HEK293 (cell line): ENCODE data around the gene GPI.

ENCODE experiments used
- FEZF1 ChIP-seq: fragments of 450-650 bp; formaldehyde crosslinking; IDR thresholded peaks from 2 replicates; pipeline ENCODE4 v1.5.1; 2016; ENCODE audit warnings: missing biosample characterization, missing genetic modification characterization
- GLI4 ChIP-seq: fragments of 450-650 bp; formaldehyde crosslinking; IDR thresholded peaks from 2 replicates; pipeline ENCODE4 v1.5.1; 2016; ENCODE audit warnings: missing biosample characterization, missing genetic modification characterization
- KLF10 ChIP-seq: fragments of 450-650 bp; IDR thresholded peaks from 2 replicates; pipeline ENCODE4 v1.5.1; 2018; ENCODE audit warnings: missing biosample characterization, mild to moderate bottlenecking, missing genetic modification characterization
- MEIS1 ChIP-seq: sonication (generic); formaldehyde crosslinking; IDR thresholded peaks from 2 replicates; pipeline ENCODE4 v1.8.1; 2022; ENCODE audit warnings: missing genetic modification reagents, mild to moderate bottlenecking, borderline replicate concordance
- RBAK ChIP-seq: fragments of 450-650 bp; formaldehyde crosslinking; IDR thresholded peaks from 2 replicates; pipeline ENCODE4 v1.5.1; 2016; ENCODE audit warnings: missing biosample characterization, missing genetic modification characterization
- SCRT1 ChIP-seq: fragments of 450-650 bp; formaldehyde crosslinking; IDR thresholded peaks from 2 replicates; pipeline ENCODE4 v1.5.1; 2016; ENCODE audit warnings: missing biosample characterization, missing genetic modification characterization, borderline replicate concordance
- ZBTB1 ChIP-seq: fragments of 450-650 bp; formaldehyde crosslinking; IDR thresholded peaks from 2 replicates; pipeline ENCODE4 v1.5.1; 2016; ENCODE audit warnings: missing biosample characterization, missing genetic modification characterization
- ZFP3 ChIP-seq: fragments of 450-650 bp; formaldehyde crosslinking; IDR thresholded peaks from 2 replicates; pipeline ENCODE4 v1.5.1; 2016; ENCODE audit warnings: low read depth, missing biosample characterization, missing genetic modification characterization
- ZFP41 ChIP-seq: fragments of 450-650 bp; formaldehyde crosslinking; IDR thresholded peaks from 2 replicates; pipeline ENCODE4 v1.5.1; 2016; ENCODE audit warnings: missing biosample characterization, missing genetic modification characterization, borderline replicate concordance
- ZNF133 ChIP-seq: fragments of 450-650 bp; formaldehyde crosslinking; IDR thresholded peaks from 2 replicates; pipeline ENCODE4 v1.5.1; 2016; ENCODE audit warnings: missing biosample characterization, missing genetic modification characterization
- ZNF157 ChIP-seq: fragments of 450-650 bp; formaldehyde crosslinking; IDR thresholded peaks from 2 replicates; pipeline ENCODE4 v1.5.1; 2016; ENCODE audit warnings: missing biosample characterization, missing genetic modification characterization
- ZNF184 ChIP-seq: fragments of 450-650 bp; IDR thresholded peaks from 2 replicates; pipeline ENCODE4 v1.5.1; 2018; ENCODE audit warnings: missing biosample characterization, mild to moderate bottlenecking, missing genetic modification characterization
- ZNF214 ChIP-seq: fragments of 450-650 bp; formaldehyde crosslinking; IDR thresholded peaks from 2 replicates; pipeline ENCODE4 v1.5.1; 2017; ENCODE audit warnings: missing biosample characterization, mild to moderate bottlenecking, missing genetic modification characterization, borderline replicate concordance
- ZNF366 ChIP-seq: fragments of 450-650 bp; formaldehyde crosslinking; conservative IDR thresholded peaks from 2 replicates; pipeline ENCODE4 v1.5.1; 2016; ENCODE audit warnings: missing biosample characterization, missing genetic modification characterization
- ZNF521 ChIP-seq: fragments of 450-650 bp; formaldehyde crosslinking; IDR thresholded peaks from 2 replicates; pipeline ENCODE4 v1.5.1; 2017; ENCODE audit warnings: missing biosample characterization, mild to moderate bottlenecking, missing genetic modification characterization
- ZNF585B ChIP-seq: fragments of 450-650 bp; formaldehyde crosslinking; IDR thresholded peaks from 2 replicates; pipeline ENCODE4 v1.5.1; 2016; ENCODE audit warnings: missing biosample characterization, missing genetic modification characterization
- ZNF596 ChIP-seq: fragments of 450-650 bp; IDR thresholded peaks from 2 replicates; pipeline ENCODE4 v1.5.0; 2018; ENCODE audit warnings: missing biosample characterization, mild to moderate bottlenecking, missing genetic modification characterization, moderate library complexity
- ZNF660 ChIP-seq: fragments of 450-650 bp; IDR thresholded peaks from 2 replicates; pipeline ENCODE4 v1.5.1; 2018; ENCODE audit warnings: missing biosample characterization, mild to moderate bottlenecking, missing genetic modification characterization
- ZNF664 ChIP-seq: fragments of 450-650 bp; formaldehyde crosslinking; IDR thresholded peaks from 2 replicates; pipeline ENCODE4 v1.5.1; 2016; ENCODE audit warnings: missing biosample characterization, missing genetic modification characterization
- ZNF776 ChIP-seq: fragments of 450-650 bp; formaldehyde crosslinking; IDR thresholded peaks from 2 replicates; pipeline ENCODE4 v1.5.0; 2017; ENCODE audit warnings: missing biosample characterization, missing genetic modification characterization, borderline replicate concordance
- ZSCAN30 ChIP-seq: fragments of 450-650 bp; IDR thresholded peaks from 2 replicates; pipeline ENCODE4 v1.5.1; 2018; ENCODE audit warnings: missing biosample characterization, mild to moderate bottlenecking, missing genetic modification characterization, moderate library complexity
- TF ChIP-seq, protein P1 (sequence below): fragments of 450-650 bp; formaldehyde crosslinking; IDR thresholded peaks from 2 replicates; pipeline ENCODE4 v1.5.1; 2016; ENCODE audit warnings: missing biosample characterization, missing genetic modification characterization
- TF ChIP-seq, protein P2 (sequence below): fragments of 450-650 bp; formaldehyde crosslinking; IDR thresholded peaks from 2 replicates; pipeline ENCODE4 v1.5.1; 2016; ENCODE audit warnings: missing biosample characterization, missing genetic modification characterization
- TF ChIP-seq, protein P3 (sequence below): fragments of 450-650 bp; formaldehyde crosslinking; IDR thresholded peaks from 2 replicates; pipeline ENCODE4 v1.5.1; 2016; ENCODE audit warnings: missing biosample characterization, missing genetic modification characterization
- TF ChIP-seq, protein P4 (sequence below): fragments of 450-650 bp; formaldehyde crosslinking; IDR thresholded peaks from 2 replicates; pipeline ENCODE4 v1.5.1; 2017; ENCODE audit warnings: missing biosample characterization, mild to moderate bottlenecking, missing genetic modification characterization, moderate library complexity
- TF ChIP-seq, protein P5 (sequence below): fragments of 450-650 bp; formaldehyde crosslinking; conservative IDR thresholded peaks from 2 replicates; pipeline ENCODE4 v1.5.1; 2016; ENCODE audit warnings: low read depth, missing biosample characterization, missing genetic modification characterization
- TF ChIP-seq, protein P6 (sequence below): fragments of 450-650 bp; formaldehyde crosslinking; IDR thresholded peaks from 2 replicates; pipeline ENCODE4 v1.5.1; 2017; ENCODE audit warnings: missing biosample characterization, missing genetic modification characterization

The GPI gene

DNA sequence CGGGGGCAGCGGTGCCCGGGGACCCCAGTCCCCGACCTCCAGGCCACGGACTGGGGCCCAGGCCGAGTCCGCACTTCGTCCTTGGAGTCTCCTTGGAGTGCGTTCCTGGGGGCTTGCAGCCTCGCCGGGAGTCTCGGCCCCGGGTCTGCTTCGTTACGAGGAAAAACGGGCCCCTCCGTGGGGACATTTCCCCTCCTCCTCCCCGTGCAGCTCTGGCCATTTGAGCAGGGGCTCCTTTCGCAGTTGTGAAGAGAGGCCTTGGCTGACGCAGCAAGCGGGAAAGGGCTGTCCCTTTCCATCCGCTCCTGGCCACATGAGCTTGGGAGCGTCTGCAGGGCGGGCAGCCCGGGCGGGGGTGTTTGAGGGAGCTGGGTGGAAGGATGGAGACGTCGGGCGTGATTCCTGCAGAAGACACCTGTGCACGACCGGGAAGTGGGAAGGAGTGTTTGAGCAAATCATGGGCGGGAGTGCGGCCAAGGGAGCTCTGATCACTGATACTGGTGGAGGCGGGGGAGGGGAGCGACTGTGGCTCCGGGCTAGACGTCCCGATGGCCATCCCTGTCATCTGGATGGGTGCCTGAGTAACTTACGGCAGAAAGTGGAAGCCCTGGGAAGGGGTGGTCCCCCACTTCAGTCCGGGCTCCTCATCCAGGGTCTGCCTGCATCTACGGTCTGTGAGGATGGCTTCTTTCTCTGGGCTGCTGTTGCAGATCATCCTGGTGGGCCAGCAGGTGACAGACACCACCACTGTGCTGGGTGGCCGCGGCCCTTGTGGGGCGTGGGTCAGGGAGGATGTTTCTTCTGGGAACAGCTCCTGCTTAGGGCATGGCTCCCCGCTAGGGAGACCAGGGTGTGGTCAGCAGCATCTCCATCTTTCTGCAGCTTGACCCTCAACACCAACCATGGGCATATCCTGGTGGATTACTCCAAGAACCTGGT is 736 bp downstream of the GPI start (continued):
- TF ChIP-seq KLF10 (tag by site-specific recombination) (0 out of 2 replicates have a peak, but pooled peaks have one; percentile 73), ZNF184 (tag by site-specific recombination) (no peak), ZNF664 (tag by site-specific recombination) (no peak), GLI4 (tag by site-specific recombination) (no peak), SCRT1 (tag by site-specific recombination) (peak; percentile 85), ZBTB1 (tag by site-specific recombination) (no peak), ZSCAN30 (tag by site-specific recombination) (no peak), RBAK (tag by site-specific recombination) (no peak), ZFP3 (tag by site-specific recombination) (no peak), ZNF157 (tag by site-specific recombination) (no peak), ZNF214 (tag by site-specific recombination) (no peak), ZNF366 (tag by site-specific recombination) (no peak), ZNF585B (tag by site-specific recombination) (no peak), ZNF596 (tag by site-specific recombination) (0 out of 2 replicates have a peak, but pooled peaks have one; percentile 8), ZNF660 (tag by site-specific recombination) (0 out of 2 replicates have a peak, but pooled peaks have one; percentile 53), MEIS1 (CRISPR knock-in tag) (no peak), FEZF1 (no peak), ZNF776 (tag by site-specific recombination) (no peak), ZNF133 (tag by site-specific recombination) (no peak), ZNF521 (tag by site-specific recombination) (no peak), ZFP41 (tag by site-specific recombination) (no peak)
- TF ChIP-seq, protein P1, sequence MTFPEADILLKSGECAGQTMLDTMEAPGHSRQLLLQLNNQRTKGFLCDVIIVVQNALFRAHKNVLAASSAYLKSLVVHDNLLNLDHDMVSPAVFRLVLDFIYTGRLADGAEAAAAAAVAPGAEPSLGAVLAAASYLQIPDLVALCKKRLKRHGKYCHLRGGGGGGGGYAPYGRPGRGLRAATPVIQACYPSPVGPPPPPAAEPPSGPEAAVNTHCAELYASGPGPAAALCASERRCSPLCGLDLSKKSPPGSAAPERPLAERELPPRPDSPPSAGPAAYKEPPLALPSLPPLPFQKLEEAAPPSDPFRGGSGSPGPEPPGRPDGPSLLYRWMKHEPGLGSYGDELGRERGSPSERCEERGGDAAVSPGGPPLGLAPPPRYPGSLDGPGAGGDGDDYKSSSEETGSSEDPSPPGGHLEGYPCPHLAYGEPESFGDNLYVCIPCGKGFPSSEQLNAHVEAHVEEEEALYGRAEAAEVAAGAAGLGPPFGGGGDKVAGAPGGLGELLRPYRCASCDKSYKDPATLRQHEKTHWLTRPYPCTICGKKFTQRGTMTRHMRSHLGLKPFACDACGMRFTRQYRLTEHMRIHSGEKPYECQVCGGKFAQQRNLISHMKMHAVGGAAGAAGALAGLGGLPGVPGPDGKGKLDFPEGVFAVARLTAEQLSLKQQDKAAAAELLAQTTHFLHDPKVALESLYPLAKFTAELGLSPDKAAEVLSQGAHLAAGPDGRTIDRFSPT (tag by site-specific recombination), result no peak
- TF ChIP-seq, protein P2, sequence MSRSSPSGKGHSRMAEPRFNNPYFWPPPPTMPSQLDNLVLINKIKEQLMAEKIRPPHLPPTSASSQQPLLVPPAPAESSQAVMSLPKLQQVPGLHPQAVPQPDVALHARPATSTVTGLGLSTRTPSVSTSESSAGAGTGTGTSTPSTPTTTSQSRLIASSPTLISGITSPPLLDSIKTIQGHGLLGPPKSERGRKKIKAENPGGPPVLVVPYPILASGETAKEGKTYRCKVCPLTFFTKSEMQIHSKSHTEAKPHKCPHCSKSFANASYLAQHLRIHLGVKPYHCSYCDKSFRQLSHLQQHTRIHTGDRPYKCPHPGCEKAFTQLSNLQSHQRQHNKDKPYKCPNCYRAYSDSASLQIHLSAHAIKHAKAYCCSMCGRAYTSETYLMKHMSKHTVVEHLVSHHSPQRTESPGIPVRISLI (tag by site-specific recombination), result no peak
- TF ChIP-seq, protein P3, sequence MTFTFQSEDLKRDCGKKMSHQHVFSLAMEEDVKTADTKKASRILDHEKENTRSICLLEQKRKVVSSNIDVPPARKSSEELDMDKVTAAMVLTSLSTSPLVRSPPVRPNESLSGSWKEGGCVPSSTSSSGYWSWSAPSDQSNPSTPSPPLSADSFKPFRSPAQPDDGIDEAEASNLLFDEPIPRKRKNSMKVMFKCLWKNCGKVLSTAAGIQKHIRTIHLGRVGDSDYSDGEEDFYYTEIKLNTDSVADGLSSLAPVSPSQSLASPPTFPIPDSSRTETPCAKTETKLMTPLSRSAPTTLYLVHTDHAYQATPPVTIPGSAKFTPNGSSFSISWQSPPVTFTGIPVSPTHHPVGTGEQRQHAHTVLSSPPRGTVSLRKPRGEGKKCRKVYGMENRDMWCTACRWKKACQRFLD, result no peak
- TF ChIP-seq, protein P4, sequence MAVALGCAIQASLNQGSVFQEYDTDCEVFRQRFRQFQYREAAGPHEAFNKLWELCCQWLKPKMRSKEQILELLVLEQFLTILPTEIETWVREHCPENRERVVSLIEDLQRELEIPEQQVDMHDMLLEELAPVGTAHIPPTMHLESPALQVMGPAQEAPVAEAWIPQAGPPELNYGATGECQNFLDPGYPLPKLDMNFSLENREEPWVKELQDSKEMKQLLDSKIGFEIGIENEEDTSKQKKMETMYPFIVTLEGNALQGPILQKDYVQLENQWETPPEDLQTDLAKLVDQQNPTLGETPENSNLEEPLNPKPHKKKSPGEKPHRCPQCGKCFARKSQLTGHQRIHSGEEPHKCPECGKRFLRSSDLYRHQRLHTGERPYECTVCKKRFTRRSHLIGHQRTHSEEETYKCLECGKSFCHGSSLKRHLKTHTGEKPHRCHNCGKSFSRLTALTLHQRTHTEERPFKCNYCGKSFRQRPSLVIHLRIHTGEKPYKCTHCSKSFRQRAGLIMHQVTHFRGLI (tag by site-specific recombination), result no peak
- TF ChIP-seq, protein P5, sequence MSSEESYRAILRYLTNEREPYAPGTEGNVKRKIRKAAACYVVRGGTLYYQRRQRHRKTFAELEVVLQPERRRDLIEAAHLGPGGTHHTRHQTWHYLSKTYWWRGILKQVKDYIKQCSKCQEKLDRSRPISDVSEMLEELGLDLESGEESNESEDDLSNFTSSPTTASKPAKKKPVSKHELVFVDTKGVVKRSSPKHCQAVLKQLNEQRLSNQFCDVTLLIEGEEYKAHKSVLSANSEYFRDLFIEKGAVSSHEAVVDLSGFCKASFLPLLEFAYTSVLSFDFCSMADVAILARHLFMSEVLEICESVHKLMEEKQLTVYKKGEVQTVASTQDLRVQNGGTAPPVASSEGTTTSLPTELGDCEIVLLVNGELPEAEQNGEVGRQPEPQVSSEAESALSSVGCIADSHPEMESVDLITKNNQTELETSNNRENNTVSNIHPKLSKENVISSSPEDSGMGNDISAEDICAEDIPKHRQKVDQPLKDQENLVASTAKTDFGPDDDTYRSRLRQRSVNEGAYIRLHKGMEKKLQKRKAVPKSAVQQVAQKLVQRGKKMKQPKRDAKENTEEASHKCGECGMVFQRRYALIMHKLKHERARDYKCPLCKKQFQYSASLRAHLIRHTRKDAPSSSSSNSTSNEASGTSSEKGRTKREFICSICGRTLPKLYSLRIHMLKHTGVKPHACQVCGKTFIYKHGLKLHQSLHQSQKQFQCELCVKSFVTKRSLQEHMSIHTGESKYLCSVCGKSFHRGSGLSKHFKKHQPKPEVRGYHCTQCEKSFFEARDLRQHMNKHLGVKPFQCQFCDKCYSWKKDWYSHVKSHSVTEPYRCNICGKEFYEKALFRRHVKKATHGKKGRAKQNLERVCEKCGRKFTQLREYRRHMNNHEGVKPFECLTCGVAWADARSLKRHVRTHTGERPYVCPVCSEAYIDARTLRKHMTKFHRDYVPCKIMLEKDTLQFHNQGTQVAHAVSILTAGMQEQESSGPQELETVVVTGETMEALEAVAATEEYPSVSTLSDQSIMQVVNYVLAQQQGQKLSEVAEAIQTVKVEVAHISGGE (tag by site-specific recombination), result 0 out of 2 replicates have a peak, but pooled peaks have one; percentile 38
- TF ChIP-seq, protein P6, sequence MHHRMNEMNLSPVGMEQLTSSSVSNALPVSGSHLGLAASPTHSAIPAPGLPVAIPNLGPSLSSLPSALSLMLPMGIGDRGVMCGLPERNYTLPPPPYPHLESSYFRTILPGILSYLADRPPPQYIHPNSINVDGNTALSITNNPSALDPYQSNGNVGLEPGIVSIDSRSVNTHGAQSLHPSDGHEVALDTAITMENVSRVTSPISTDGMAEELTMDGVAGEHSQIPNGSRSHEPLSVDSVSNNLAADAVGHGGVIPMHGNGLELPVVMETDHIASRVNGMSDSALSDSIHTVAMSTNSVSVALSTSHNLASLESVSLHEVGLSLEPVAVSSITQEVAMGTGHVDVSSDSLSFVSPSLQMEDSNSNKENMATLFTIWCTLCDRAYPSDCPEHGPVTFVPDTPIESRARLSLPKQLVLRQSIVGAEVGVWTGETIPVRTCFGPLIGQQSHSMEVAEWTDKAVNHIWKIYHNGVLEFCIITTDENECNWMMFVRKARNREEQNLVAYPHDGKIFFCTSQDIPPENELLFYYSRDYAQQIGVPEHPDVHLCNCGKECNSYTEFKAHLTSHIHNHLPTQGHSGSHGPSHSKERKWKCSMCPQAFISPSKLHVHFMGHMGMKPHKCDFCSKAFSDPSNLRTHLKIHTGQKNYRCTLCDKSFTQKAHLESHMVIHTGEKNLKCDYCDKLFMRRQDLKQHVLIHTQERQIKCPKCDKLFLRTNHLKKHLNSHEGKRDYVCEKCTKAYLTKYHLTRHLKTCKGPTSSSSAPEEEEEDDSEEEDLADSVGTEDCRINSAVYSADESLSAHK (tag by site-specific recombination), result no peak
